CD14-positive monocyte (primary cell): ENCODE results near the gene PIKFYVE. TPM values are rescaled to one million over a fixed set of nuclear protein-coding genes. Genes with fewer than 3 reads are reported as not detected.

Source experiments
- DNase-seq, 3 donors: peaks; one replicate each; pipeline ENCODE4 v3.0.0-alpha.2; 2011 to 2022
- H2AFZ ChIP-seq: 2 replicates; pipeline ENCODE4 v1.6.0; 2012; ENCODE audit warnings: mild to moderate bottlenecking, low read depth, low read length, inconsistent platforms; ENCODE audit not compliant: insufficient read depth, poor library complexity, severe bottlenecking
- H3K27ac ChIP-seq, 2 donors: 1 replicate in 1 of 2; 2 replicates in 1 of 2; pipeline ENCODE4 v1.5.1; 2012 to 2013; ENCODE audit warnings: low read length in 2 of 2, control low read depth in 1 of 2, inconsistent platforms in 1 of 2, low read depth in 1 of 2, mild to moderate bottlenecking in 1 of 2
- H3K27me3 ChIP-seq, 2 donors: one replicate each; pipeline versions ENCODE4 v1.6.0 to v1.6.1; 2011 to 2013; ENCODE audit warnings: low read length in 2 of 2; ENCODE audit not compliant: control insufficient read depth in 2 of 2, insufficient read depth in 2 of 2
- H3K36me3 ChIP-seq, 2 donors: replicated peaks in 1 of 2; 1 replicate in 1 of 2; 2 replicates in 1 of 2; pipeline versions ENCODE4 v1.5.1 to v1.6.1; 2012 to 2013; ENCODE audit warnings: low read length in 2 of 2, control low read depth in 1 of 2, inconsistent platforms in 1 of 2, mild to moderate bottlenecking in 1 of 2; ENCODE audit not compliant: insufficient read depth in 2 of 2, control insufficient read depth in 1 of 2
- H3K4me1 ChIP-seq, 2 donors: 1 replicate in 1 of 2; 2 replicates in 1 of 2; pipeline versions ENCODE4 v1.5.1 to v1.6.1; 2012 to 2013; ENCODE audit warnings: low read length in 2 of 2, control low read depth in 1 of 2, inconsistent platforms in 1 of 2, mild to moderate bottlenecking in 1 of 2, moderate library complexity in 1 of 2; ENCODE audit not compliant: insufficient read depth in 2 of 2, control insufficient read depth in 1 of 2
- H3K4me2 ChIP-seq: replicated peaks from 2 replicates; pipeline ENCODE3; 2012; ENCODE audit warnings: low read length, moderate library complexity, mild to moderate bottlenecking; ENCODE audit not compliant: poor library complexity, severe bottlenecking; ENCODE audit errors: extremely low read depth
- H3K4me3 ChIP-seq, 3 experiments: fragments of 200-600 bp in 1 of 3; sonication (generic) in 1 of 3; replicated peaks in 1 of 3; 1 replicate in 2 of 3; 2 replicates in 1 of 3; pipeline ENCODE4 v1.5.1; 2011 to 2013; ENCODE audit warnings: low read length in 3 of 3, mild to moderate bottlenecking in 3 of 3, control low read depth in 2 of 3, low read depth in 2 of 3, inconsistent platforms in 1 of 3, moderate library complexity in 1 of 3
- H3K79me2 ChIP-seq: 2 replicates; pipeline ENCODE4 v1.6.0; 2012; ENCODE audit warnings: mild to moderate bottlenecking, control low read depth, inconsistent platforms, low read length, moderate library complexity; ENCODE audit not compliant: insufficient read depth
- H3K9ac ChIP-seq: 2 replicates; pipeline ENCODE4 v1.6.0; 2017; ENCODE audit warnings: low read length, mild to moderate bottlenecking; ENCODE audit not compliant: insufficient read depth, poor library complexity, severe bottlenecking
- H3K9me3 ChIP-seq, 2 donors: replicated peaks in 1 of 2; 1 replicate in 1 of 2; 2 replicates in 1 of 2; pipeline versions ENCODE4 v1.5.1 to v1.6.1; 2012 to 2013; ENCODE audit warnings: low read length in 2 of 2, control low read depth in 1 of 2; ENCODE audit not compliant: control insufficient read depth in 1 of 2, insufficient read depth in 1 of 2
- H4K20me1 ChIP-seq: 2 replicates; pipeline ENCODE4 v1.6.0; 2012; ENCODE audit warnings: mild to moderate bottlenecking, low read length, control low read depth, moderate library complexity; ENCODE audit not compliant: insufficient read depth
- H3K27ac Mint-ChIP-seq, 7 donors: one replicate each; pipeline ENCODE4 v1.8.0; 2020; ENCODE audit warnings: mild to moderate bottlenecking in 7 of 7, mixed read lengths in 7 of 7, moderate library complexity in 6 of 7, inconsistent platforms in 2 of 7
- H3K27me3 Mint-ChIP-seq, 3 donors: one replicate each; pipeline ENCODE4 v1.8.0; 2021 to 2022; ENCODE audit warnings: low read depth in 3 of 3, mild to moderate bottlenecking in 3 of 3, mixed read lengths in 3 of 3, moderate library complexity in 3 of 3, inconsistent platforms in 1 of 3
- H3K36me3 Mint-ChIP-seq, 2 donors: one replicate each; pipeline ENCODE4 v1.8.0; 2020; ENCODE audit warnings: mixed read lengths in 2 of 2, inconsistent platforms in 1 of 2, mild to moderate bottlenecking in 1 of 2
- H3K4me1 Mint-ChIP-seq: one replicate; pipeline ENCODE4 v1.8.0; 2020; ENCODE audit warnings: mild to moderate bottlenecking, mixed read lengths
- H3K4me3 Mint-ChIP-seq, 2 donors: one replicate each; pipeline ENCODE4 v1.8.0; 2020; ENCODE audit warnings: mild to moderate bottlenecking in 2 of 2, mixed read lengths in 2 of 2, moderate library complexity in 1 of 2
- H3K9me3 Mint-ChIP-seq, 7 donors: one replicate each; pipeline ENCODE4 v1.8.0; 2020 to 2022; ENCODE audit warnings: mixed read lengths in 7 of 7, mild to moderate bottlenecking in 6 of 7, moderate library complexity in 6 of 7, inconsistent platforms in 2 of 7
- WGBS: methylation state at CpG from one replicate; pipeline ENCODE4 v1.1.5; 2013; ENCODE audit warnings: missing lambda C conversion rate; ENCODE audit not compliant: insufficient coverage; 5-methylcytosine and 5-hydroxymethylcytosine counted together
- intact Hi-C, 2 donors: fragments of 100-400 bp; cut with micrococcal nuclease; formaldehyde crosslinking; loops; one replicate each; pipeline versions ENCODE4 v1.15.0 to v1.15.1; 2023
- polyA plus RNA-seq, 3 donors: library from polyadenylated mRNA; depleted of rRNA in 1 of 3; unstranded in 2 of 3; stranded (reverse) in 1 of 3; fragments of 300-500 nt in 2 of 3; fragments of >200 nt in 1 of 3; fragmentation: Illumina TruSeq in 2 of 3; gene quantifications; 1 replicate in 2 of 3; 2 replicates in 1 of 3; pipeline ENCODE4 v1.2.3, GENCODE V29; 2012 to 2021
- TF ChIP-seq, protein P1 (sequence below): fragments of 200-600 bp; IDR thresholded peaks from one replicate; pipeline ENCODE4 v1.8.0; 2022; ENCODE audit warnings: antibody characterized with exemption, mild to moderate bottlenecking

Gene PIKFYVE
- polyA plus RNA-seq, 3 donors = 3.5 to 17.6 (median 6.2) TPM

GRCh38 chr2:208296610-208297009, 30.6 kb downstream of the PIKFYVE start:
- peaks cover 58 to 71% of the 10 kb centered on the region in 2 donors for H3K36me3 Mint-ChIP-seq
- no peak for DNase-seq
- WGBS = 96% methylated on average over 2 of the region's 2 CpGs
- H3K4me1 ChIP-seq = peaks cover 22 to 28% of the 10 kb centered on the region in 2 donors
- peaks cover 40% of the 10 kb centered on the region for H3K4me1 Mint-ChIP-seq
- peaks cover 62% of the 10 kb centered on the region for H3K79me2 ChIP-seq
- H3K36me3 ChIP-seq = peaks cover 42 to 62% of the 10 kb centered on the region in 2 donors
- no peak overlapping the region for H2AFZ ChIP-seq
- H3K27ac Mint-ChIP-seq = peak overlapping the region in 2 of 7 donors; percentile 3 to 25
- H3K9ac ChIP-seq = no peak overlapping the region
- H3K4me2 ChIP-seq = no peak overlapping the region
- H3K27me3 ChIP-seq = no peaks in the 10 kb centered on the region
- no peaks in the 10 kb centered on the region for H3K9me3 Mint-ChIP-seq
- TF ChIP-seq, protein P1, sequence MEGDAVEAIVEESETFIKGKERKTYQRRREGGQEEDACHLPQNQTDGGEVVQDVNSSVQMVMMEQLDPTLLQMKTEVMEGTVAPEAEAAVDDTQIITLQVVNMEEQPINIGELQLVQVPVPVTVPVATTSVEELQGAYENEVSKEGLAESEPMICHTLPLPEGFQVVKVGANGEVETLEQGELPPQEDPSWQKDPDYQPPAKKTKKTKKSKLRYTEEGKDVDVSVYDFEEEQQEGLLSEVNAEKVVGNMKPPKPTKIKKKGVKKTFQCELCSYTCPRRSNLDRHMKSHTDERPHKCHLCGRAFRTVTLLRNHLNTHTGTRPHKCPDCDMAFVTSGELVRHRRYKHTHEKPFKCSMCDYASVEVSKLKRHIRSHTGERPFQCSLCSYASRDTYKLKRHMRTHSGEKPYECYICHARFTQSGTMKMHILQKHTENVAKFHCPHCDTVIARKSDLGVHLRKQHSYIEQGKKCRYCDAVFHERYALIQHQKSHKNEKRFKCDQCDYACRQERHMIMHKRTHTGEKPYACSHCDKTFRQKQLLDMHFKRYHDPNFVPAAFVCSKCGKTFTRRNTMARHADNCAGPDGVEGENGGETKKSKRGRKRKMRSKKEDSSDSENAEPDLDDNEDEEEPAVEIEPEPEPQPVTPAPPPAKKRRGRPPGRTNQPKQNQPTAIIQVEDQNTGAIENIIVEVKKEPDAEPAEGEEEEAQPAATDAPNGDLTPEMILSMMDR = no peak
- H3K27me3 Mint-ChIP-seq = no peaks in the 10 kb centered on the region
- peak overlapping the region in 1 of 2 donors; percentile 67 for H3K27ac ChIP-seq
- H3K9me3 ChIP-seq = no peaks in the 10 kb centered on the region
- no peak overlapping the region for H3K4me3 ChIP-seq
- peaks cover 73% of the 10 kb centered on the region for H4K20me1 ChIP-seq
- intact Hi-C loops = no loop called here
- no peak overlapping the region for H3K4me3 Mint-ChIP-seq

DNA sequence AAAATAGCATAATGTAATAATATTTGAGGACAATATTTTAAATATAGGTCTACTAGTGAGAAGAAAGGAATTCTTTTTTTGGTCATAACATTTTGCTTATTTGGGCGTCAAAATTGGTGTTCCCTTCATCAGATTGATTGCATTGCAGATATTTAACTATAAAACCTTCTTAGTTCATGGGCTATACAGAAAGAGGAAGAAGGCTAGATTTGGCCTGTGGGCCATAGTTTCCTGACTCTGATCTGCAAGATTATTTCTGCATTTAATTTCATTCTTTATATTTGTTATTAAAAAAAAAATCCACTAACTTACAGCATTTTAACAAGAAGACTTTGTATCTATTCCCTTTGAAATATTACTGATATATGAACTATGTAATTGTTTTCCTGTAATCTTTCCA, 31.9 kb downstream of the PIKFYVE start:
- Histone ChIP-seq H3K9me3 (no peaks in the 10 kb centered on the region), H3K4me3 (no peak overlapping the region), H3K27ac (no peak overlapping the region), H2AFZ (no peak overlapping the region), H3K9ac (no peak overlapping the region), H3K4me2 (no peak overlapping the region), H3K4me1 (peaks cover 22 to 28% of the 10 kb centered on the region in 2 donors), H3K27me3 (no peaks in the 10 kb centered on the region), H3K36me3 (peaks cover 47 to 62% of the 10 kb centered on the region in 2 donors), H4K20me1 (peaks cover 59% of the 10 kb centered on the region), H3K79me2 (peaks cover 50% of the 10 kb centered on the region)
- peak in 1 of 3 donors; percentile 7 for DNase-seq
- no peaks in the 10 kb centered on the region for H3K9me3 Mint-ChIP-seq
- H3K27me3 Mint-ChIP-seq = no peaks in the 10 kb centered on the region
- H3K36me3 Mint-ChIP-seq = peaks cover 61 to 73% of the 10 kb centered on the region in 2 donors
- intact Hi-C loops = no loop called here
- H3K4me3 Mint-ChIP-seq = no peak overlapping the region
- no peak overlapping the region for H3K27ac Mint-ChIP-seq
- peaks cover 38% of the 10 kb centered on the region for H3K4me1 Mint-ChIP-seq
- WGBS = no CpG with 5 or more reads among the region's 1 CpG
- TF ChIP-seq, protein P1 = no peak
